VCaP (cell line): Measurements from ENCODE around the gene NEK7.

ENCODE experiments used
- H3K27ac ChIP-seq: fragments of 450-650 bp; 2 replicates; pipeline ENCODE4 v1.5.1; 2017
- TF ChIP-seq, protein P1 (sequence below): fragments of 450-650 bp; conservative IDR thresholded peaks from 2 replicates; pipeline ENCODE4 v1.5.1; 2017; ENCODE audit warnings: mild to moderate bottlenecking, moderate library complexity

NEK7 gene

DNA sequence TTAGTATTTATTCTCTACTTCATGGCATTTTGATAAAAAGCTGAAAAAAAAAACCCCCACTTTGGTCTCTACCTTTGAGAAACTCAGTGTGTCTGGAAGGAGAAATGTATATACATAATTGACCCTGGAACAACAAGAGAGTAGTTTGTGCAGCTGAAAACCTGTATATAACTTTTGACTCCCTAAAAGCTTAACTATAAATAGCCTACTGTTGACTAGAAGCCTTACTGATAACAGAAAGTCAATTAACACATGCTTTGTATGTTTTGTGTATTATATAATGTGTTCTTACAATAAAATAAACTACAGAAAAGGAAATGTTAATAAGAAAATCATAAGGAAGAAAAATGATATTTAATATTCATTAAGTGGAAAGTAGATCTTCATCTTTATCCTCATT, 88.0 kb downstream of the NEK7 start:
- TF ChIP-seq, protein P1, sequence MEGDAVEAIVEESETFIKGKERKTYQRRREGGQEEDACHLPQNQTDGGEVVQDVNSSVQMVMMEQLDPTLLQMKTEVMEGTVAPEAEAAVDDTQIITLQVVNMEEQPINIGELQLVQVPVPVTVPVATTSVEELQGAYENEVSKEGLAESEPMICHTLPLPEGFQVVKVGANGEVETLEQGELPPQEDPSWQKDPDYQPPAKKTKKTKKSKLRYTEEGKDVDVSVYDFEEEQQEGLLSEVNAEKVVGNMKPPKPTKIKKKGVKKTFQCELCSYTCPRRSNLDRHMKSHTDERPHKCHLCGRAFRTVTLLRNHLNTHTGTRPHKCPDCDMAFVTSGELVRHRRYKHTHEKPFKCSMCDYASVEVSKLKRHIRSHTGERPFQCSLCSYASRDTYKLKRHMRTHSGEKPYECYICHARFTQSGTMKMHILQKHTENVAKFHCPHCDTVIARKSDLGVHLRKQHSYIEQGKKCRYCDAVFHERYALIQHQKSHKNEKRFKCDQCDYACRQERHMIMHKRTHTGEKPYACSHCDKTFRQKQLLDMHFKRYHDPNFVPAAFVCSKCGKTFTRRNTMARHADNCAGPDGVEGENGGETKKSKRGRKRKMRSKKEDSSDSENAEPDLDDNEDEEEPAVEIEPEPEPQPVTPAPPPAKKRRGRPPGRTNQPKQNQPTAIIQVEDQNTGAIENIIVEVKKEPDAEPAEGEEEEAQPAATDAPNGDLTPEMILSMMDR, result no peak
- H3K27ac ChIP-seq, result no peak overlapping the region

- TF ChIP-seq, protein P1, result no peak
- H3K27ac ChIP-seq, result no peak overlapping the region
These were observed 88.6 kb downstream of the NEK7 start for GRCh38 chr1:198245379-198245778.

DNA sequence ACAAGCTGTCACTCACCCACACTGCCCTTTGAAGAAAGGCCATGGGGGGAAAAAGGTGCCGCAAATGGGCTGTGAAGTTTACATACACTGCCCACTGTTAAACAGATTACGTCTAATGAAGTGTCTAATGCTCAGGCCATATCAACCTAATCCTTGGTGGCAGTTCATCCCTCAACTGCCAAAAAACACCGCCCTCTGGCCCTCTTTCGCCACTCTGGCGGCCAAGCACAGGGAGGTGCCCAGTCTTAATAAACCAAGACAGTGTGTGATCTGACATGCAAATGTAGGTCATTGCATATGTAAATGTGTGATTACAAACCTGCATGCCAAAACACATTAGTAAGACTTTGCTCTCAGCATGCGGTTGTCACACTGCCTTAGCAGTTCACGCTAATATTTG, 89.5 kb downstream of the NEK7 start:
- TF ChIP-seq, protein P1, result no peak

DNA sequence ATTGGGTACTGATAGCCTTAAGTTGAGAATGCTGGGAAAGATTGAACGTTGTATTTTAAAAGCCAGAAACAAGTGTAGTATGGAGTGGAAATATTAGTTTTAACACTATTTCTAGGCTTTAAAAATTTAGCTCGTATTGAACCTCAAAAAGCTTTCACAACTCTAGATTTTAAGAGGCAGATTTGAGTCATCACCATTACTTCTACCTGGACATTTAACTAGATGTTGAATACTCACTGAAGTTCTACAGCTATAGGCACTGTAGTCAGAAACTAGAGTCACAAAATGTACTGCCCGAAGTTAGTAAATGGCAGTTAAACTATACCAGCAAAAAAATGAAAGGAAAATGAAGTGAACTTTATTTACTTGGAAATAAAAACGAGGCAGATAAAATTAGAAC, 96.5 kb downstream of the NEK7 start:
- H3K27ac ChIP-seq, result no peak overlapping the region
- TF ChIP-seq, protein P1, result no peak

More for the DNA sequence above, 89.5 kb downstream of the NEK7 start:
- H3K27ac ChIP-seq, result no peak overlapping the region

DNA sequence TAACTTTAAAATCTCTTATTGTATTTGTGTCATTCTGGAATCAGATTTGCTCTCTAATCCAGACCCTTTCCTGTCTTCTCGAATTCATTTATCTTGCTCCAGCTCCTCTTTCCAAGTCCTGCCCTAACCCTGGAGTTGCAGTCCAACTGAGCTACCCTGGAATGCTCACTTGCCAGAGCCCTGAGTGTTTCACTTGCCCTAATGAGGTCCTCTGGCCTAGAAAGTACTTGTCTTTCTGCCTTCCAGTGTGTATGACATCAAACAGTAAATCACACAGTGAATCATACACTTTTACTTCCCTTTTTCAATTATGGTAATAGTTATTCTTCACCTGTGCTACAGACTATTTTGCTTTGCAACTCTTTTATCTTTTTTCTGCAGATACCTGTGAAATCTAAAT, 96.9 kb downstream of the NEK7 start:
- no peak overlapping the region for H3K27ac ChIP-seq
- TF ChIP-seq, protein P1, result no peak

DNA sequence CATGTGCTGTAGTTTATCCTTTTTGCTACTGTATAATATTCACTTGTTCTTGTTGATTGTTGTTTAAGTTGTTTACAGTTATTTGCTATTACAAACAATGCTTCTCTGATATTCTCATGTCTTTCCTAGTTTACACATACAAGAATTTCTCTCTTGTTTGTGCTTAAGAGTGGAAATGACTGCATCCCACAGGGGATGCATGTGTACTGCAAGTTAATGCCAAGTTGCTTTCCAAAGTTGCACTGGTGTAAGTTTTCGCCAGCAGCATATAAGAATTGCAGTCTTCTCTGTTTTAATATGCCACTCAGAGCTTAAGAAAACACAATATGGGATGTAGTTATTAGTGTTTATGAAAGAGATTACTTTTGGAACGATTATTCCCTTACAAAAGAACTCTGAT, 97.7 kb downstream of the NEK7 start:
- H3K27ac ChIP-seq, result no peak overlapping the region
- TF ChIP-seq, protein P1, result no peak

GRCh38 chr1:198254948-198255347, 98.2 kb downstream of the NEK7 start:
- H3K27ac ChIP-seq, result no peak overlapping the region
- TF ChIP-seq, protein P1, result no peak

DNA sequence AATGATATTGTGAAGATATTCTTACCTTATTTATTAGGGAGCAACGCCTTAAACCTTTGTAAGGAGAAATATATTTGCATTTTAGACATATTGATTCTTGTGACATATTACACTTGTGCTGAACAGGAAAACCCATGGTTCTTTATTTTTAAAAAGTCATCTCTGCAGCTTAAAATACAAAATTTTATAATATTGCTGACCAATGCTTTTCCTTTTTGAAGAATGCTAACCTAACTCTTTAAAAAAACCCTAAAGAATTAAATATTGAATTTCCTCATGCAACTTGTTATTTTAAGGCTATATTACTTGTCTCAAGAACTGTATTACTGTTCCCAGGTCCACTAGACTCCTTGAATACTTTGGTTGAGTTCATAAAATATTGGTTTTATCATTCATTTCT, 99.0 kb downstream of the NEK7 start:
- H3K27ac ChIP-seq, result no peak overlapping the region
- TF ChIP-seq, protein P1, result no peak
